ENCODE results near the gene KRT9. TPM values are rescaled to one million over a fixed set of nuclear protein-coding genes. Genes with fewer than 3 reads are reported as not detected.
"Not testable (repeated sequence)": the region's sequence is repeated elsewhere in the genome, so short reads cannot be mapped to it uniquely, and the experiment has no call there.

Gene KRT9
- total and polyA plus RNA-seq, 8 donors, result not detected

DNA sequence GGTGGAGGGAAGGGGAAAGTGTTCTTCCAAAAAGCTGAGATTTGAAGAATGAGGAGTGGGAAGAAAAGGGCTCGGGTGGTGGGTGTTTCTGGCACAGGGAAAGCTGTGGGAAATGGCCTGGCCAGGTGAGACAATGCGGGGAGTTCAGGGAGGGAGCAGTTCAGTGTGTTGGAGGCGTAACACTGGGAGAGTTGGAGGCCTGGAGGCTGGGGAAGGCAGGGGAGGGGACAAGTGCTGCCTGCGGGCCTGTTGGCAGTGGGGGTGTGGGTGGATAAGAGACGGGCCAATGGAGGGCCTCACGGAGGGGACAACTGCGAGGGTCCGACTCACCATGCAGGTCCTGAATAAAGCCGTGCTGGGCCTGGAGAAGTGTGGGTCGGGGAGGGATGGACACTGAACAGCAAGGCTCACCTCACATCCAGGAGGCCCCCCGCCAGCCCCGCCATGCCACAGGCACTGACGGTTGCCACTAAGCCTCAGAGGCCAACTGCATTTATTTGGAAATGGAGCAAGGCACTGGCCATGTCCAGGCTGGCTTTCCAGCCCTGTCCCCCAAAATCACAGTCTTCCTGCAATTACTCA is 25.9 kb downstream of the KRT9 start:
- TF ChIP-seq, protein P1, sequence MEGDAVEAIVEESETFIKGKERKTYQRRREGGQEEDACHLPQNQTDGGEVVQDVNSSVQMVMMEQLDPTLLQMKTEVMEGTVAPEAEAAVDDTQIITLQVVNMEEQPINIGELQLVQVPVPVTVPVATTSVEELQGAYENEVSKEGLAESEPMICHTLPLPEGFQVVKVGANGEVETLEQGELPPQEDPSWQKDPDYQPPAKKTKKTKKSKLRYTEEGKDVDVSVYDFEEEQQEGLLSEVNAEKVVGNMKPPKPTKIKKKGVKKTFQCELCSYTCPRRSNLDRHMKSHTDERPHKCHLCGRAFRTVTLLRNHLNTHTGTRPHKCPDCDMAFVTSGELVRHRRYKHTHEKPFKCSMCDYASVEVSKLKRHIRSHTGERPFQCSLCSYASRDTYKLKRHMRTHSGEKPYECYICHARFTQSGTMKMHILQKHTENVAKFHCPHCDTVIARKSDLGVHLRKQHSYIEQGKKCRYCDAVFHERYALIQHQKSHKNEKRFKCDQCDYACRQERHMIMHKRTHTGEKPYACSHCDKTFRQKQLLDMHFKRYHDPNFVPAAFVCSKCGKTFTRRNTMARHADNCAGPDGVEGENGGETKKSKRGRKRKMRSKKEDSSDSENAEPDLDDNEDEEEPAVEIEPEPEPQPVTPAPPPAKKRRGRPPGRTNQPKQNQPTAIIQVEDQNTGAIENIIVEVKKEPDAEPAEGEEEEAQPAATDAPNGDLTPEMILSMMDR (IDR thresholded peaks at IDR 0.05), result no peak
- intact Hi-C loops (cut with DNase I), result loop anchor here in 1 of 2 donors (10.0 kb wide), 1 partner anchor 641 kb away; no protein-coding TSS in a partner anchor

DNA sequence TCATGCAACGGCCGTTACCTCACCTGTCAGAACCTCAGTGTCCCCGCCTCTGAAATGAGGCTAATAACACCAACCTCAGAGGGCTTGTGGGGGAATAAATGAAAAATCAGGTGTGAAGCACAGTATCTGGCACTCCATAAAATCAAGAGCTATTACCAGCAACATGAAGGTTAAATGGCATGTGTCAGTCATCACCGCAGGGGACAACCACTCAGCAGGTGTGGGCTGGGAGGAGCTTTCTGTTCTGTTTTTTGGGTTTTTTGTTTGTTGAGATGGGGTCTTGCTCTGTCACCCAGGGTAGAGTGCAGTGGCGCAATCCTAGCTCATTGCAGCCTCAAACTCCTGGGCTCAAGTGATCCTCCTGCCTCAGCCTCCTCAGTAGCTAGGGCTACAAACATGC is 26.9 kb downstream of the KRT9 start:
- peaks cover 0 to 6% of the 10 kb centered on the region in 2 donors for H3K9me3 ChIP-seq
- H3K4me3 ChIP-seq, result no peak overlapping the region
- H3K36me3 ChIP-seq, result no peaks in the 10 kb centered on the region
- peak overlapping the region in 1 of 2 donors; percentile 33 for H3K27ac ChIP-seq
- no peak for ATAC-seq
- DNase-seq, result no peak
- intact Hi-C loops (cut with DNase I), result loop anchor here in 1 of 2 donors (10.0 kb wide), 1 partner anchor 640 kb away; no protein-coding TSS in a partner anchor
- H3K4me1 ChIP-seq, result peaks cover 16 to 22% of the 10 kb centered on the region in 2 donors
- TF ChIP-seq, protein P1 (IDR thresholded peaks at IDR 0.05), result no peak
- peaks cover 0 to 24% of the 10 kb centered on the region in 2 donors for H3K27me3 ChIP-seq

More for the DNA sequence above, 25.9 kb downstream of the KRT9 start:
- H3K36me3 ChIP-seq, result no peaks in the 10 kb centered on the region
- H3K27ac ChIP-seq, result no peak overlapping the region
- H3K9me3 ChIP-seq, result peaks cover 0 to 6% of the 10 kb centered on the region in 2 donors
- peaks cover 16 to 22% of the 10 kb centered on the region in 2 donors for H3K4me1 ChIP-seq
- ATAC-seq (no peak), DNase-seq (no peak)
- peaks cover 0 to 24% of the 10 kb centered on the region in 2 donors for H3K27me3 ChIP-seq
- no peak overlapping the region for H3K4me3 ChIP-seq

DNA sequence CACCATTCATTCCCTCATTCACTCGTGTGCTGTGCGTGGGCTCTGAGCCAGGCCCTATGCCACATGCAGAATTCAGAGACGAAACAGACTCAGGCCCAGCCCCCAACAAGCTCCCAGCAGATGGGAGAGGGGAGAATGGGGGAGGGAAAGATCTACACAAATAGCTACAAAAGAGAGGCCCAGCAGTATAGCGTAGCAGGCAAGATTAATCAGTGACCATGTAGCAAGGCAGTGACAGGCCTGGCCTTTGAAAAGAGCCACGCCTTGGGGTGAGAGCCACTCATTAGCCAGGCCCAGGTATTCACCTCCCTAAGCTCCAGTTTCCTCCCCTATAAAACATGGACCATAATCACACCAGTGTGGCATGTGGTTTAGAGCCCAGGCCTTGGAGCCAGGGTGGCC is 27.4 kb downstream of the KRT9 start:
- DNase-seq, result peak in 1 of 4 donors; percentile 58
- ATAC-seq, result peak; percentile 52
- Histone ChIP-seq H3K9me3 (peaks cover 0 to 6% of the 10 kb centered on the region in 2 donors), H3K27ac (peak overlapping the region in 1 of 2 donors; percentile 33), H3K4me3 (no peak overlapping the region), H3K27me3 (peaks cover 0 to 24% of the 10 kb centered on the region in 2 donors), H3K36me3 (no peaks in the 10 kb centered on the region), H3K4me1 (peaks cover 16 to 20% of the 10 kb centered on the region in 2 donors)
- intact Hi-C loops (cut with DNase I), result loop anchor here in 1 of 2 donors (10.0 kb wide), 1 partner anchor 640 kb away; no protein-coding TSS in a partner anchor
- TF ChIP-seq, protein P1 (IDR thresholded peaks at IDR 0.05), result no peak

DNA sequence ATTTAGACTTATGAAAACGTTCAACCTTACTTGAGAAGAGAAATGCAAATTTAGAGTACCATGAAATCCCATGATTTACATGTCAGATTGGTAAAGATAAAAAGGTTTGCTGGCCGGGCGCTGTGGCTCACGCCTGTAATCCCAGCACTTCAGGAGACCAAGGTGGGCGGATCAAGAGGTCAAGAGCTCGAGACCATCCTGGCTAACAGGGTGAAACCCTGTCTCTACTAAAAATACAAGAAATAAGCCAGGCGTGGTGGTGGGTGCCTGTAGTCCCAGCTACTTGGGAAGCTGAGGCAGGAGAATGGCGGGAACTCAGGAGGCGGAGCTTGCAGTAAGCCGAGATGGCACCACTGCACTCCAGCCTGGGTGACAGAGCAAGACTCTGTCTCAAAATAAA is 29.1 kb downstream of the KRT9 start:
- not testable (repeated sequence) for H3K27ac ChIP-seq, DNase-seq, ATAC-seq, H3K36me3 ChIP-seq, H3K9me3 ChIP-seq, H3K4me1 ChIP-seq, H3K4me3 ChIP-seq
- intact Hi-C loops (cut with DNase I), result loop anchor here in 1 of 2 donors (10.0 kb wide), 1 partner anchor 638 kb away; no protein-coding TSS in a partner anchor
- H3K27me3 ChIP-seq, result peaks cover 0 to 19% of the 10 kb centered on the region in 2 donors

DNA sequence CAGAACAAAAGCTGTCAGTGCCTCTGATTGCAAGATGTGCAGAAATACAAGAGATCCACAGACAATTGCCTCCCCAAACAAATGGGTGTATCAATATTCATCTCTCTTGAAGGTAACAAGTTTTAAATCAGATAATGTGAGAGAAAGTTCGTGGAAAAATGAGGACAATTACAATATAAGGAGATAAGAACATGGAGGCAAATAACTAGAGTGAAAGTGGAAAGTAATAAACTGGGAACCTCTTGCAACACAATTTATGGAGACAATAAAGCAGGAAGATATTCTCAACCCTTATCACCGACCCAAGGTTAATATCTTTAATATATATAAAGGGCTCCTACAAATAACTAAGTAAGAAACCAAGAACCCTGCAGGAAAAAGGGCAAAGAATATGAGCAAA is 29.5 kb downstream of the KRT9 start:
- DNase-seq (no peak), ATAC-seq (no peak)
- TF ChIP-seq, protein P1 (IDR thresholded peaks at IDR 0.05), result no peak
- no peak overlapping the region for H3K4me3 ChIP-seq
- peaks cover 0 to 6% of the 10 kb centered on the region in 2 donors for H3K9me3 ChIP-seq
- H3K36me3 ChIP-seq, result no peaks in the 10 kb centered on the region
- H3K27me3 ChIP-seq, result peaks cover 0 to 14% of the 10 kb centered on the region in 2 donors
- H3K4me1 ChIP-seq, result no peaks in the 10 kb centered on the region
- no peak overlapping the region for H3K27ac ChIP-seq
- intact Hi-C loops (cut with DNase I), result loop anchor here in 1 of 2 donors (10.0 kb wide), 1 partner anchor 638 kb away; no protein-coding TSS in a partner anchor

Data from left lung (tissue), 10 donors.